HepG2 (cell line): ENCODE measurements around the gene GRK4. TPM values are rescaled to one million over a fixed set of nuclear protein-coding genes. Genes with fewer than 3 reads are reported as not detected.

Source experiments
- ATAC-seq: fragments of 200-7000 bp; cut with Tn5 transposase; 3 replicates; pipeline ENCODE4 v1.9.1; 2020; ENCODE audit warnings: mild to moderate bottlenecking, moderate library complexity
- BruUV-seq: library from RNA; stranded (reverse); fragments of 400-500 nt; replicated peaks from 2 replicates; lab custom pipeline; 2021; lab: Mats Ljungman, UMichigan
- CTCF ChIA-PET: fragments of 300-600 bp; formaldehyde crosslinking; extraction: SDS; loops from one replicate; lab custom pipeline; 2021; ENCODE audit warnings: low total read pairs, inconsistent platforms, low intra/inter-chr PET ratio; lab: Yijun Ruan, JAX
- POLR2A ChIA-PET: fragments of 350-600 bp; sonication (Branson Sonifier 250); formaldehyde crosslinking; loops from one replicate; lab custom pipeline; 2020; ENCODE audit warnings: antibody characterized with exemption, inconsistent platforms; lab: Yijun Ruan, JAX
- DNase-seq: peaks from one replicate; pipeline ENCODE4 v3.0.0-alpha.2; 2015; ENCODE audit warnings: low spot score
- FAIRE-seq: peaks from 3 replicates; lab custom pipeline; 2011; peaks lifted over from hg19 to GRCh38; lab: Jason Lieb, UNC
- H2AFZ ChIP-seq: one replicate; pipeline ENCODE4 v1.6.1; 2011; ENCODE audit warnings: low read length, inconsistent platforms
- H3K27ac ChIP-seq: fragments of 300-600 bp; 3 replicates; pipeline ENCODE4 v1.8.0; 2011; ENCODE audit warnings: mixed run types, mild to moderate bottlenecking, mixed read lengths, low read length, inconsistent platforms; ENCODE audit not compliant: insufficient read depth; ENCODE audit errors: extremely low read length
- H3K27me3 ChIP-seq, 2 experiments: fragments of 200-600 bp in 1 of 2; 2 replicates in 1 of 2; 3 replicates in 1 of 2; pipeline versions ENCODE4 v1.6.0 to v1.8.0; 2011; ENCODE audit warnings: low read length in 2 of 2, mild to moderate bottlenecking in 2 of 2, moderate library complexity in 2 of 2, inconsistent platforms in 1 of 2; ENCODE audit not compliant: insufficient read depth in 2 of 2, control insufficient read depth in 1 of 2
- H3K36me3 ChIP-seq, 2 experiments: fragments of 200-600 bp in 1 of 2; replicated peaks in 1 of 2; 2 replicates in 1 of 2; 3 replicates in 1 of 2; pipeline versions ENCODE4 v1.5.1 to v1.8.0; 2011; ENCODE audit warnings: low read length in 2 of 2, inconsistent platforms in 1 of 2; ENCODE audit not compliant: insufficient read depth in 2 of 2, control insufficient read depth in 1 of 2
- H3K4me1 ChIP-seq: 2 replicates; pipeline ENCODE4 v1.5.1; 2012; ENCODE audit warnings: low read length, inconsistent platforms; ENCODE audit not compliant: insufficient read depth
- H3K4me2 ChIP-seq: 2 replicates; pipeline ENCODE4 v1.6.0; 2011; ENCODE audit warnings: low read depth, low read length, inconsistent platforms
- H3K4me3 ChIP-seq, 3 experiments: fragments of 200-600 bp in 1 of 3; sonication (generic), shearing (Covaris generic) in 1 of 3; replicated peaks in 1 of 3; 2 replicates each; pipeline ENCODE4 v1.5.1; 2011 to 2016; ENCODE audit warnings: low read length in 3 of 3, inconsistent platforms in 2 of 3, low read depth in 2 of 3, mild to moderate bottlenecking in 2 of 3, control low read depth in 1 of 3, mixed read lengths in 1 of 3; ENCODE audit not compliant: insufficient read depth in 1 of 3
- H3K79me2 ChIP-seq: one replicate; pipeline ENCODE4 v1.6.1; 2011; ENCODE audit warnings: low read length, inconsistent platforms; ENCODE audit not compliant: insufficient read depth
- H3K9ac ChIP-seq: 2 replicates; pipeline ENCODE4 v1.6.0; 2011; ENCODE audit warnings: mild to moderate bottlenecking, low read depth, low read length, inconsistent platforms; ENCODE audit not compliant: insufficient read depth
- H3K9me3 ChIP-seq: 2 replicates; pipeline ENCODE4 v1.5.1; 2012; ENCODE audit warnings: mild to moderate bottlenecking, low read length
- H4K20me1 ChIP-seq: 2 replicates; pipeline ENCODE4 v1.6.0; 2011; ENCODE audit warnings: inconsistent platforms, mild to moderate bottlenecking, low read length, moderate library complexity; ENCODE audit not compliant: insufficient read depth
- AGO2 ChIP-seq: fragments of 200-400 bp; formaldehyde crosslinking; optimal IDR thresholded peaks from 2 replicates; pipeline ENCODE3; 2017; ENCODE audit warnings: mild to moderate bottlenecking, low read depth, low read length, moderate library complexity
- ZNF24 ChIP-seq: fragments of 450-650 bp; IDR thresholded peaks from 2 replicates; pipeline ENCODE4 v1.6.1; 2017; ENCODE audit warnings: antibody characterized with exemption, mild to moderate bottlenecking
- WGBS: methylation state at CpG from one replicate; pipeline ENCODE4 v1.1.6; 2017; ENCODE audit warnings: low lambda C conversion rate; 5-methylcytosine and 5-hydroxymethylcytosine counted together
- in situ Hi-C: cut with HindIII; loops from 2 replicates; pipeline ENCODE4 v1.10.0; 2017; ENCODE audit warnings: low pct_unique_long_range_greater_than_20kb; ENCODE audit not compliant: extremely low pct_ligation_motif_present
- intact Hi-C: fragments of 100-400 bp; cut with micrococcal nuclease; formaldehyde crosslinking; loops from one replicate; pipeline ENCODE4 v1.10.0; 2022; ENCODE audit not compliant: unreplicated experiment
- polyA plus RNA-seq, 8 experiments: library from polyadenylated mRNA; depleted of rRNA in 3 of 8; stranded (reverse) in 7 of 8; unstranded in 1 of 8; fragments of >200 nt; fragmentation: Illumina TruSeq in 4 of 8; extraction: Trizol in 4 of 8; gene quantifications; 2 replicates each; pipeline versions ENCODE4 v1.2.1 to v1.2.3, GENCODE V29; 2011 to 2016; ENCODE audit warnings: low read depth in 4 of 8, missing spikeins in 1 of 8, mixed read lengths in 1 of 8; ENCODE audit not compliant: insufficient read depth in 1 of 8
- total RNA-seq, 5 experiments: library from RNA; depleted of rRNA; stranded (reverse); fragments of >200 nt; fragmentation: Illumina TruSeq; extraction: Trizol; gene quantifications; 2 replicates each; pipeline ENCODE4 v1.2.3, GENCODE V29; 2016; ENCODE audit warnings: low read depth in 1 of 5
- TF ChIP-seq, protein P1 (sequence below): sonication (generic); formaldehyde crosslinking; IDR thresholded peaks from 2 replicates; pipeline ENCODE4 v1.8.0; 2023; ENCODE audit warnings: mild to moderate bottlenecking, missing genetic modification reagents
- TF ChIP-seq, protein P2 (sequence below): sonication (generic); formaldehyde crosslinking; IDR thresholded peaks from 2 replicates; pipeline ENCODE4 v1.4.0; 2020; ENCODE audit warnings: mild to moderate bottlenecking, missing genetic modification reagents

The GRK4 gene
- total and polyA plus RNA-seq, 2 of the 13 experiments (the other 11 are each of a cell fraction or from before 2014, with no cell fraction given) = 1.8 to 2.0 TPM

DNA sequence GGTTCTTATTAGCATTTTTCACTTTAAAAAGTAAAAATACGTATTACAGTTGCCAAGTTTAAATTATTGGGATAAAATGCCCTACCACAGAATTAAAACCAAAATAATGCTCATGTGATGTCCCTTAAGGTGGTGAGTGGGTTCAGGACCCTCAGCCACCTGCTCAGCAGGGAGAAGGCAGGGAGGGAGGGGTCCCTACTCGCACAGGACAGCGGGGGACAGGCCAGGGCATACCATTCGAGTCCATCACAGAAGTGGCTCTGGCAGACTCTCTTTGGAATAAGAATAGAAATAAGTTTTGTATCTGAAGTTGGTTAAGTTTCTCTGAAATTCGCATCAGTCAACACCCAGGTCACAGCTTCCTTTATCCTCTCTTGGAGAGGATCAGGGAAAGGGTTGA lies 37.9 kb upstream of the GRK4 start:
- H3K79me2 ChIP-seq = no peaks in the 10 kb centered on the region
- CTCF ChIA-PET = no interaction called here
- peaks cover 10% of the 10 kb centered on the region for H3K4me1 ChIP-seq
- no peak for FAIRE-seq
- in situ Hi-C loops (no loop called here), intact Hi-C loops (no loop called here)
- H3K36me3 ChIP-seq = peaks cover 30 to 59% of the 10 kb centered on the region in 2 experiments
- no TSS peak for BruUV-seq
- POLR2A ChIA-PET = no interaction called here
- H3K27ac ChIP-seq = no peak overlapping the region
- no peak overlapping the region for H3K9ac ChIP-seq
- no peaks in the 10 kb centered on the region for H4K20me1 ChIP-seq
- H3K4me3 ChIP-seq = no peak overlapping the region
- TF ChIP-seq ZNF24 = no peak
- TF ChIP-seq, protein P1, sequence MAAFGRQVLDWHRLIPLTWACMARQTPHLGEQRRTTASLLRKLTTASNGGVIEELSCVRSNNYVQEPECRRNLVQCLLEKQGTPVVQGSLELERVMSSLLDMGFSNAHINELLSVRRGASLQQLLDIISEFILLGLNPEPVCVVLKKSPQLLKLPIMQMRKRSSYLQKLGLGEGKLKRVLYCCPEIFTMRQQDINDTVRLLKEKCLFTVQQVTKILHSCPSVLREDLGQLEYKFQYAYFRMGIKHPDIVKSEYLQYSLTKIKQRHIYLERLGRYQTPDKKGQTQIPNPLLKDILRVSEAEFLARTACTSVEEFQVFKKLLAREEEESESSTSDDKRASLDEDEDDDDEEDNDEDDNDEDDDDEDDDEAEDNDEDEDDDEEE (CRISPR knock-in tag) = no peak
- TF ChIP-seq, all 625 proteins: peak for 0
- Histone ChIP-seq H3K4me2 (no peak overlapping the region), H3K9me3 (no peaks in the 10 kb centered on the region), H2AFZ (no peak overlapping the region), H3K27me3 (no peaks in the 10 kb centered on the region)
- WGBS = 96% methylated on average over 5 of the region's 5 CpGs
- DNase-seq (no peak), ATAC-seq (no peak)

DNA sequence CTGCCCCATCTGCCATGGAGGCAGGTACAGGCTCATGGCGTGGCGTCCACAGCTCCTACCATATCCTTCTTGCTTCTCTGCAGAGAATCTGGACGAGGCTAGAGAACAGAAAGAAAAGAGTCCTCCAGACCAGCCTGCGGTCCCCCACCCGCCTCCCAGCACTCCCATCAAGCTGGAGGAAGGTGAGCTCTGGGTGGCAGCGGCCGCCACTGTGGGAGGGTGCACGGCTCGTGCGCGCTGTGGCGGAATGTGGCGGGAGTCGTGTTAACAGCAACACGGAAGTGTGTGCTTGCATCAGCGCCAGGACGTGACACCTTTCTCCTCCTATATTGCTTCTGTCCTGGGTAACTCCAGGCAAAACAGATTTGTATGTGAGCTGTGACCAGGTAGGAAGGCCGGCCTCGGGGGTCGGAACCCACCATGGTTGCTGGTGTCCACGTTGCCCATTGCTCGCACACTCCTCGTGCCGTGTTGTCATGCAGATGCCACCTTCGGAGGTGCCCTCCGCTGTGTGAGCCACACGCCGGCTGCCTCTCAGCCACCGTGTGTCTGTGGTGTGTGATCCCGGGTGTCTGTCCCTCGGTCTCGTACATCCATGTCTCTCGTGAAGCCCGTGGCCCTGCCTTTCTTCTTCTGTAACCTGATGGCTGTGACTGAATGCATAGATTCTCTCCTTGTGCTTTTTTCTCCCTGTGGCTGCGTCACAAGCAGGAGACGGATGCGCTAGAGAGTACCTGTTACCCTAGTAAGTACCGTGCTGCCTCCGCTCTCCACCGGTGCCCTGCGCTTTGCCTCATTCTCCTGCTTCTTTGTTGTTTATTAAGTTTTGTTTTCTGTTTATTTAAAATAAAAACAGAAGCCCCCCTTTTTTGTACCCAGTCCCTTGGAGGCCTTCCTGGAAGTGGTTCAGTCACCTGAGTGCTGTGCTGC lies 37.2 kb upstream of the GRK4 start:
- Histone ChIP-seq H3K4me3 (no peak overlapping the region), H3K79me2 (no peaks in the 10 kb centered on the region), H3K9me3 (no peaks in the 10 kb centered on the region), H4K20me1 (no peaks in the 10 kb centered on the region), H3K36me3 (peaks cover 30 to 61% of the 10 kb centered on the region in 2 experiments), H3K27me3 (no peaks in the 10 kb centered on the region), H2AFZ (no peak overlapping the region), H3K27ac (no peak overlapping the region), H3K4me2 (no peak overlapping the region), H3K9ac (no peak overlapping the region), H3K4me1 (peaks cover 13% of the 10 kb centered on the region)
- ATAC-seq = no peak
- in situ Hi-C loops = no loop called here
- DNase-seq = no peak
- ChIA-PET POLR2A (no interaction called here), CTCF (no interaction called here)
- BruUV-seq = no TSS peak
- TF ChIP-seq, protein P2, sequence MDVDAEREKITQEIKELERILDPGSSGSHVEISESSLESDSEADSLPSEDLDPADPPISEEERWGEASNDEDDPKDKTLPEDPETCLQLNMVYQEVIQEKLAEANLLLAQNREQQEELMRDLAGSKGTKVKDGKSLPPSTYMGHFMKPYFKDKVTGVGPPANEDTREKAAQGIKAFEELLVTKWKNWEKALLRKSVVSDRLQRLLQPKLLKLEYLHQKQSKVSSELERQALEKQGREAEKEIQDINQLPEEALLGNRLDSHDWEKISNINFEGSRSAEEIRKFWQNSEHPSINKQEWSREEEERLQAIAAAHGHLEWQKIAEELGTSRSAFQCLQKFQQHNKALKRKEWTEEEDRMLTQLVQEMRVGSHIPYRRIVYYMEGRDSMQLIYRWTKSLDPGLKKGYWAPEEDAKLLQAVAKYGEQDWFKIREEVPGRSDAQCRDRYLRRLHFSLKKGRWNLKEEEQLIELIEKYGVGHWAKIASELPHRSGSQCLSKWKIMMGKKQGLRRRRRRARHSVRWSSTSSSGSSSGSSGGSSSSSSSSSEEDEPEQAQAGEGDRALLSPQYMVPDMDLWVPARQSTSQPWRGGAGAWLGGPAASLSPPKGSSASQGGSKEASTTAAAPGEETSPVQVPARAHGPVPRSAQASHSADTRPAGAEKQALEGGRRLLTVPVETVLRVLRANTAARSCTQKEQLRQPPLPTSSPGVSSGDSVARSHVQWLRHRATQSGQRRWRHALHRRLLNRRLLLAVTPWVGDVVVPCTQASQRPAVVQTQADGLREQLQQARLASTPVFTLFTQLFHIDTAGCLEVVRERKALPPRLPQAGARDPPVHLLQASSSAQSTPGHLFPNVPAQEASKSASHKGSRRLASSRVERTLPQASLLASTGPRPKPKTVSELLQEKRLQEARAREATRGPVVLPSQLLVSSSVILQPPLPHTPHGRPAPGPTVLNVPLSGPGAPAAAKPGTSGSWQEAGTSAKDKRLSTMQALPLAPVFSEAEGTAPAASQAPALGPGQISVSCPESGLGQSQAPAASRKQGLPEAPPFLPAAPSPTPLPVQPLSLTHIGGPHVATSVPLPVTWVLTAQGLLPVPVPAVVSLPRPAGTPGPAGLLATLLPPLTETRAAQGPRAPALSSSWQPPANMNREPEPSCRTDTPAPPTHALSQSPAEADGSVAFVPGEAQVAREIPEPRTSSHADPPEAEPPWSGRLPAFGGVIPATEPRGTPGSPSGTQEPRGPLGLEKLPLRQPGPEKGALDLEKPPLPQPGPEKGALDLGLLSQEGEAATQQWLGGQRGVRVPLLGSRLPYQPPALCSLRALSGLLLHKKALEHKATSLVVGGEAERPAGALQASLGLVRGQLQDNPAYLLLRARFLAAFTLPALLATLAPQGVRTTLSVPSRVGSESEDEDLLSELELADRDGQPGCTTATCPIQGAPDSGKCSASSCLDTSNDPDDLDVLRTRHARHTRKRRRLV (CRISPR knock-in tag) = no peak
- peak; percentile 11 for TF ChIP-seq AGO2
- no peak for FAIRE-seq
- 94% methylated on average over 32 of the region's 41 CpGs for WGBS
- intact Hi-C loops = no loop called here
